GM19239 (cell line): Measurements from ENCODE around the gene GP1BB.

Experiments
- DNase-seq: peaks from one replicate; pipeline ENCODE4 v3.0.0; 2011; ENCODE audit warnings: low spot score; ENCODE audit not compliant: insufficient read length
- FAIRE-seq: peaks from 2 replicates; lab custom pipeline; 2011; peaks lifted over from hg19 to GRCh38; lab: Jason Lieb, UNC

The GP1BB gene

GRCh38 chr22:19738664-19739447 is 15.5 kb downstream of the GP1BB start:
- no peak for FAIRE-seq
- DNase-seq = no peak

GRCh38 chr22:19739448-19739895 is 16.1 kb downstream of the GP1BB start:
- no peak for DNase-seq
- no peak for FAIRE-seq

- FAIRE-seq (no peak), DNase-seq (no peak)
Observed at GRCh38 chr22:19739911-19740449, 16.6 kb downstream of the GP1BB start.

- DNase-seq (no peak), FAIRE-seq (no peak)
Observed at GRCh38 chr22:19740586-19740985, 17.2 kb downstream of the GP1BB start.

GRCh38 chr22:19741053-19741452 is 17.7 kb downstream of the GP1BB start:
- DNase-seq (no peak), FAIRE-seq (no peak)

GRCh38 chr22:19742160-19743066 is 19.1 kb downstream of the GP1BB start:
- DNase-seq (no peak), FAIRE-seq (no peak)

GRCh38 chr22:19743081-19743480 is 19.7 kb downstream of the GP1BB start:
- DNase-seq (no peak), FAIRE-seq (no peak)

GRCh38 chr22:19743651-19744050 is 20.3 kb downstream of the GP1BB start:
- DNase-seq (no peak), FAIRE-seq (no peak)

GRCh38 chr22:19744350-19745006 is 21.1 kb downstream of the GP1BB start:
- DNase-seq (no peak), FAIRE-seq (no peak)

- no peak for FAIRE-seq
Observed at GRCh38 chr22:19745155-19746101, 22.1 kb downstream of the GP1BB start.

GRCh38 chr22:19746726-19747125 is 23.4 kb downstream of the GP1BB start:
- no peak for FAIRE-seq
- no peak for DNase-seq

More at GRCh38 chr22:19745155-19746101, 22.1 kb downstream of the GP1BB start:
- DNase-seq = no peak

- FAIRE-seq (no peak), DNase-seq (no peak)
Observed at GRCh38 chr22:19747551-19747950, 24.2 kb downstream of the GP1BB start.

- FAIRE-seq = no peak
- no peak for DNase-seq
Observed at GRCh38 chr22:19748139-19748538, 24.8 kb downstream of the GP1BB start.

- FAIRE-seq = no peak
- no peak for DNase-seq
Observed at GRCh38 chr22:19748991-19749664, 25.8 kb downstream of the GP1BB start.

GRCh38 chr22:19749876-19750275 is 26.5 kb downstream of the GP1BB start:
- no peak for DNase-seq

GRCh38 chr22:19750507-19751490 is 27.5 kb downstream of the GP1BB start:
- FAIRE-seq (no peak), DNase-seq (no peak)

More at GRCh38 chr22:19749876-19750275, 26.5 kb downstream of the GP1BB start:
- no peak for FAIRE-seq

- DNase-seq (no peak), FAIRE-seq (no peak)
Observed at GRCh38 chr22:19751497-19752245, 28.3 kb downstream of the GP1BB start.
